ENCODE data around the gene RAD9A.

DNA sequence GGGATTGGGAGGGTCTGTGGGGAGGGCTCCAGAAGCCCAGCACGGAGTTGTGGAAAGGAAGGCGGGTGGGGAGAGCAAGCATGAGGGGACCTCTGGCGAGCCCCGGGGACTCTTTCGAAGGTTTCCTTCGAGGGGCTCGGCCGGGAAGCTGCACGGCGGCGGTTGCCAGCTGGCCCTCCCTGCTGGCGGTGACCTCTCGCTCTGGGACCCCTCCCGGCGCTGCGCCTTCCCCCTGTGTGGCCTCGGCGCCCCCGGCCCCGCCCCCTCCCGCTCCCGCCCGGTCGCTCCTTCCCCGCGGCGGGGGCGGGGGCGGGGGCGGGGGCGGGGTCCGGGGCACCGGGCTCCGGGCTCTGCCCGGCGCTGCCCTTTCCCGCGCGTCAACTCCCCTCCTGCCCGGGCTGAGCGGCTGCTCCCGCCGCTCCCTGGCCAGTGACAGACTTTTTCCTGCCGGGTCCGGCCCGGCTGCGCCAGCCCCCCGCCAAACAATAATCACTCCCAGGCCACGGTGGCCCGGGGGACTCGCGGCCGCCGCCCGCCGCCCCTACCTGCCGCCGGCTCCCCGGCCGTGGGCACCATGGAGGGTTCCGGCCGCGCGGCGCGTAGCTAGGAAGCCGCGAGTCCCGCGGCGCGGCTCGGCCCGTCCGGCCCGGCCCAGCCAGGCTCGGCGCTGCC is 19.3 kb upstream of the RAD9A start:
- TF ChIP-seq CTCF (IDR thresholded peaks at IDR 0.05) (no peak), POLR2A (IDR thresholded peaks at IDR 0.05) (peak in 1 of 3 donors; percentile 27)

All from body of pancreas (tissue), 4 donors.